GM12892 (cell line): ENCODE data around the gene PRKN.

ENCODE experiments used
- DNase-seq: peaks from one replicate; pipeline ENCODE4 v3.0.0; 2011; ENCODE audit not compliant: insufficient read length
- FAIRE-seq: peaks from 2 replicates; lab custom pipeline; 2011; peaks lifted over from hg19 to GRCh38; lab: Jason Lieb, UNC
- POLR2A ChIP-seq: IDR thresholded peaks from 2 replicates; pipeline ENCODE4 v1.6.1; 2011; ENCODE audit warnings: low read depth, low read length, control low read depth
- POLR2AphosphoS5 ChIP-seq: IDR thresholded peaks from 2 replicates; pipeline ENCODE4 v1.6.1; 2011; ENCODE audit warnings: low read depth, low read length, control low read depth
- TAF1 ChIP-seq: IDR thresholded peaks from 2 replicates; pipeline ENCODE4 v1.6.1; 2011; ENCODE audit warnings: low read depth, mild to moderate bottlenecking, control low read depth, low read length, borderline replicate concordance

PRKN gene

GRCh38 chr6:162147281-162147680, 580.3 kb downstream of the PRKN start:
- DNase-seq (no peak), FAIRE-seq (no peak)
- TF ChIP-seq TAF1 (no peak), POLR2A (no peak), POLR2AphosphoS5 (no peak)

- FAIRE-seq = no peak
Observed at GRCh38 chr6:162140251-162140852, 587.2 kb downstream of the PRKN start.

GRCh38 chr6:162125659-162126058, 601.9 kb downstream of the PRKN start:
- FAIRE-seq = no peak
- no peak for DNase-seq

More at GRCh38 chr6:162140251-162140852, 587.2 kb downstream of the PRKN start:
- TF ChIP-seq POLR2A (no peak), TAF1 (no peak), POLR2AphosphoS5 (no peak)
- no peak for DNase-seq

GRCh38 chr6:162124710-162125435, 602.7 kb downstream of the PRKN start:
- DNase-seq = no peak

More at GRCh38 chr6:162125659-162126058, 601.9 kb downstream of the PRKN start:
- no peak for TF ChIP-seq POLR2A
- no peak for TF ChIP-seq TAF1
- TF ChIP-seq POLR2AphosphoS5 = no peak

GRCh38 chr6:162123797-162124196, 603.8 kb downstream of the PRKN start:
- TF ChIP-seq POLR2AphosphoS5 (no peak), TAF1 (no peak)
- DNase-seq = no peak
- no peak for FAIRE-seq

More at GRCh38 chr6:162124710-162125435, 602.7 kb downstream of the PRKN start:
- no peak for FAIRE-seq
- TF ChIP-seq TAF1 (no peak), POLR2AphosphoS5 (no peak), POLR2A (no peak)

GRCh38 chr6:162119341-162119740, 608.2 kb downstream of the PRKN start:
- no peak for FAIRE-seq
- no peak for TF ChIP-seq TAF1
- TF ChIP-seq POLR2AphosphoS5 = no peak
- no peak for TF ChIP-seq POLR2A
- DNase-seq = no peak

- TF ChIP-seq POLR2AphosphoS5 = no peak
- no peak for TF ChIP-seq POLR2A
- TF ChIP-seq TAF1 = no peak
- DNase-seq (no peak), FAIRE-seq (no peak)
Observed at GRCh38 chr6:162118706-162119105, 608.9 kb downstream of the PRKN start.

- no peak for DNase-seq
- no peak for FAIRE-seq
- TF ChIP-seq TAF1 (no peak), POLR2A (no peak), POLR2AphosphoS5 (no peak)
Observed at GRCh38 chr6:162116902-162117525, 610.6 kb downstream of the PRKN start.

GRCh38 chr6:162109480-162110050, 618.0 kb downstream of the PRKN start:
- TF ChIP-seq POLR2A (no peak), POLR2AphosphoS5 (no peak), TAF1 (no peak)
- FAIRE-seq (no peak), DNase-seq (no peak)

- DNase-seq (no peak), FAIRE-seq (no peak)
- TF ChIP-seq TAF1 (no peak), POLR2AphosphoS5 (no peak), POLR2A (no peak)
Observed at GRCh38 chr6:162108041-162108440, 619.5 kb downstream of the PRKN start.

- no peak for FAIRE-seq
- TF ChIP-seq POLR2AphosphoS5 (no peak), POLR2A (no peak), TAF1 (no peak)
- no peak for DNase-seq
Observed at GRCh38 chr6:162100096-162100495, 627.5 kb downstream of the PRKN start.
